ENCODE data around the gene CARD9. TPM values are rescaled to one million over a fixed set of nuclear protein-coding genes. Genes with fewer than 3 reads are reported as not detected.

CARD9 gene
- total RNA-seq, 4 donors from 2014 or later: 0.28 to 14.9 (median 0.64) TPM

DNA sequence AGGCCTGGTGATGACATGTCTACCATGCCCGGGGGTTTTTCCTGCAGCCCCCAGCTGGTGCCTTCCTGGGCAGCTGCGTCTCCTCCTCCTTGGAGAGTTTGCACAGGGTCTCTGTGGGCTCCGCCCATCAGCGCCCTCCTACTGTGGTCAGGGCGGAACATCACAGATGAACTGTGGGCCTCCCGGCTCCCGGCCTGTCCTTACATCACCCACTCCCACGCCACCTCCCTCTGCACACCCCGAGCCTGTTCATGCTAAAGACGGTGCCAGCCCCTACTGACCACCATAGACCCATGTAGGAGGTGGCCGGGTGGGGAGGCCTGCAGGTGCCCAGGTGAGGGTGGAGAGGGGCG, 33.5 kb downstream of the CARD9 start:
- Histone ChIP-seq H3K9me3 (no peaks in the 10 kb centered on the region), H3K36me3 (no peaks in the 10 kb centered on the region), H3K4me3 (no peak overlapping the region), H3K4me1 (peaks cover 0 to 22% (median 3%) of the 10 kb centered on the region in 4 donors), H3K27me3 (peaks cover 0 to 5% of the 10 kb centered on the region in 2 donors), H3K27ac (no peak overlapping the region)
- TF ChIP-seq, protein P1, sequence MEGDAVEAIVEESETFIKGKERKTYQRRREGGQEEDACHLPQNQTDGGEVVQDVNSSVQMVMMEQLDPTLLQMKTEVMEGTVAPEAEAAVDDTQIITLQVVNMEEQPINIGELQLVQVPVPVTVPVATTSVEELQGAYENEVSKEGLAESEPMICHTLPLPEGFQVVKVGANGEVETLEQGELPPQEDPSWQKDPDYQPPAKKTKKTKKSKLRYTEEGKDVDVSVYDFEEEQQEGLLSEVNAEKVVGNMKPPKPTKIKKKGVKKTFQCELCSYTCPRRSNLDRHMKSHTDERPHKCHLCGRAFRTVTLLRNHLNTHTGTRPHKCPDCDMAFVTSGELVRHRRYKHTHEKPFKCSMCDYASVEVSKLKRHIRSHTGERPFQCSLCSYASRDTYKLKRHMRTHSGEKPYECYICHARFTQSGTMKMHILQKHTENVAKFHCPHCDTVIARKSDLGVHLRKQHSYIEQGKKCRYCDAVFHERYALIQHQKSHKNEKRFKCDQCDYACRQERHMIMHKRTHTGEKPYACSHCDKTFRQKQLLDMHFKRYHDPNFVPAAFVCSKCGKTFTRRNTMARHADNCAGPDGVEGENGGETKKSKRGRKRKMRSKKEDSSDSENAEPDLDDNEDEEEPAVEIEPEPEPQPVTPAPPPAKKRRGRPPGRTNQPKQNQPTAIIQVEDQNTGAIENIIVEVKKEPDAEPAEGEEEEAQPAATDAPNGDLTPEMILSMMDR (IDR thresholded peaks at IDR 0.05): no peak
- TF ChIP-seq POLR2A (IDR thresholded peaks at IDR 0.05): no peak
- no peak for DNase-seq

DNA sequence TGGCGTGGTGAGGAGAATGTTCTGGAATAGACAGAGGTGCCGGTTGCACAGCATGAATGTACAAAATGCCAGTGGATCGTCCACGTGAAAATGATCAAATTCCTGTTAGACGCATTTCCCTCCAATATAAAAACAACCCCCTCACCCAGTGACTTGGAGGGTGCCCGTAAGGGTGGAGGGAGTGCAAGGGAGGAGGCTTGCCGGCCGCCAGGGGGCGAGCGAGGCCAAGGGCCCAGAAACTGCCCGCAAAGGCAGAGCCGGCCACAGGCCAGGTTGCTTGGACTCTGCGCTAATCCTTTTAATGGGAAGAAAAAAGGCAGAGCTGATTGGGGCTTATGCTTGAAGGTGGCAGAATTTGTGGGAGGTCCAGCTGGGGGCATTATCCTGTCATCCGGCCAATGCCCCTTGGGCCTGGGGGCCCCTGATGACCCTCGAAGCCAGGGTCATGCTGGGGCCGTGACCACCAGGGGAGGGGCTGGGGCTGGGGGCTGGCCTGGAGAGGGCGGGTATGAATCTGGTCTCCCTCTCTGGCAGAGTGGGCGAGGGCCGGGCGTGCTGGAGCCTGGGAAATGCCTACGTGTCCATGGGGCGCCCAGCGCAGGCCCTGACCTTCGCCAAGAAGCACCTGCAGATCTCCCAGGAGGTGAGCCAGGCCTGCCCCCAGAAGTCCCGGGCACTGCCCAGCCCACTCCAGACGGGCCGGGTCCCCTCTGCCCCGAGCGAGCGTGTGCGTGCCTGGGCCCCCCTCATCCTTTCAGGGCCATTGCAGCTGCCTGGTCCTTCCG, 34.1 kb downstream of the CARD9 start:
- no peak overlapping the region for H3K27ac ChIP-seq
- no peak for TF ChIP-seq POLR2A (IDR thresholded peaks at IDR 0.05)
- TF ChIP-seq, protein P1 (IDR thresholded peaks at IDR 0.05): peak; percentile 74 to 92 (median 84)
- no peak overlapping the region for H3K4me3 ChIP-seq
- no peaks in the 10 kb centered on the region for H3K9me3 ChIP-seq
- peak; percentile 47 to 85 (median 83) for DNase-seq
- peaks cover 0 to 22% (median 3%) of the 10 kb centered on the region in 4 donors for H3K4me1 ChIP-seq
- peaks cover 0 to 5% of the 10 kb centered on the region in 2 donors for H3K27me3 ChIP-seq
- no peaks in the 10 kb centered on the region for H3K36me3 ChIP-seq

DNA sequence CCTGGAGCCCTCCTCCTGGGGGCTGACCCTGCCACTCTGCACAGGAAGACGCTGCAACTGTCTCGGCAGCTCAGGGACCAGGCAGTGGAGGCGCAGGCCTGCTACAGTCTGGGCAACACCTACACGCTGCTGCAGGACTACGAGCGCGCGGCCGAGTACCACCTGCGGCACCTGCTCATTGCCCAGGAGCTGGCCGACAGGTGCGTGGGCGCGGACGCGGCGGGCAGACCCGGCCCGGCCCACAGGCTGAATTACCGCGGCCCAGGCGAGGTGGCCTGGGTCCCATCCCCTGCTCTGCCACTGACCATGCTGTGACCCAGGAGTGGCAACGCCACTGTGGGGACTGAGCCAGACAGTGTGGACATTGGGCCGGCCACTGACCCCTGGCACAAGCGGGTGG, 35.0 kb downstream of the CARD9 start:
- H3K36me3 ChIP-seq: no peaks in the 10 kb centered on the region
- H3K4me3 ChIP-seq: no peak overlapping the region
- H3K27me3 ChIP-seq: peaks cover 0 to 5% of the 10 kb centered on the region in 2 donors
- no peaks in the 10 kb centered on the region for H3K9me3 ChIP-seq
- H3K4me1 ChIP-seq: peaks cover 0 to 22% (median 3%) of the 10 kb centered on the region in 4 donors
- DNase-seq: no peak
- H3K27ac ChIP-seq: no peak overlapping the region
- no peak for TF ChIP-seq POLR2A (IDR thresholded peaks at IDR 0.05)
- TF ChIP-seq, protein P1 (IDR thresholded peaks at IDR 0.05): no peak

DNA sequence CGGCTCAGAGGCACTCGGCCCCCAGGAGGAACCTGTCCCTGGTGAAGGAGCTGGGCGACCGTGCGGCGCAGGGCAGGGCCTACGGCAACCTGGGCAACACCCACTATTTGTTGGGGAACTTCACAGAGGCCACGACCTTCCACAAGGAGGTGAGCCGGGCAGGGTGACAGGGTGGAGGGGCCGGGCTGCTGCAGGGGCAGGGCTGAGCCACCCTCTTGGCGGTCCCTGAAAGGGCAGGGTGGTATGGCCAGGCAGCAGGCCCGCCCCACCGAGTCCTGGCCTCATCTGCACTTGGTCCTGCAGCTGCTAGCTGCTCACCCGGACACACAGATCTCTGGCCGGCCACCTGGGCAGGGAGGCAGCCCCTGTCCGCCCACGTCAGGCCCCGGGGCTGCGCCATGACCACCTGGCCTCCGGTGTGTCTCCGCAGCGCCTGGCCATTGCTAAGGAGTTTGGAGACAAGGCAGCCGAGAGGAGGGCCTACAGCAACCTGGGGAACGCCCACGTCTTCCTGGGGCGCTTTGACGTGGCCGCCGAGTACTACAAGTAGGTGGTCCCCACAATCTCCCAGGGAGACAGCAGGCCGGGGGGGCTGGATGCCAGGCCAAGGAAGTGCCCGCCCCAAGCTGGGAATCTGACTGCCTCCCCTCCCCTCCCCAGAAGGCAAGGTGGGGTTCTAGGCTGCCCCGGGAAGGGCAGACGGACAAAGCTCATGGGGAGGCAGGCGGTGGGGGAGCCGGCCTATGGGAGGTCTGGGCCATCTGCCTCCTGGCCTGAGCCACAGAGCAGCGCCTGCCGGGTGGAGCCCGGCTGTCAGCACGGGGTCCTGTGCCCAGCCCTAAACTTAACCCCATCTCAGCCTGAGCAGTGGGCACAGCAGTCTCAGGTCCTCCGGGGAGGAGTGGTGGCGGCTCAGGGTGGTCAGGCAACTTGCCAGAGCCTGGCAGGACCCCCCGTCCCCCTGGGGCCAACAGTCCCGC, 35.8 kb downstream of the CARD9 start:
- TF ChIP-seq, protein P1 (IDR thresholded peaks at IDR 0.05): no peak

DNA sequence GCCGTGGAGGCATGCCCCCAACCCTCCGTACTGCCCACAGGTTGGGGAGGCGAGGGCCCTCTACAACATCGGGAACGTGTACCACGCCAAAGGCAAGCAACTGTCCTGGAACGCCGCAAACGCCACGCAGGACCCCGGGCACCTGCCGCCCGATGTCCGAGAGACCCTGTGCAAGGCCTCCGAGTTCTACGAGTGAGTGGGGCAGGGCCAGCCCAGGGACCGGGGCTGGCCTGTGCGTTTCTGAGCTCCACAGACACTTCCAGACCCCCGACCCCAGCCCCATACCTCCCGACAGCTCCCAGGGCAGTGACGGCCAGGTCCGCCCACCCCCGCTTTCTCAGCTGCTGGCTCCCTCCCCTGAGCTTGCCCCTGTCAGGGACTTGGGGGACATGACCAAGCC, 36.6 kb downstream of the CARD9 start:
- Histone ChIP-seq H3K9me3 (no peaks in the 10 kb centered on the region), H3K36me3 (no peaks in the 10 kb centered on the region), H3K27ac (peak overlapping the region in 1 of 4 donors; percentile 58), H3K4me1 (peaks cover 0 to 6% (median 0%) of the 10 kb centered on the region in 4 donors), H3K4me3 (no peak overlapping the region), H3K27me3 (no peaks in the 10 kb centered on the region)
- TF ChIP-seq, protein P1 (IDR thresholded peaks at IDR 0.05): no peak
- no peak for TF ChIP-seq POLR2A (IDR thresholded peaks at IDR 0.05)
- no peak for DNase-seq

More for the DNA sequence above, 35.8 kb downstream of the CARD9 start:
- Histone ChIP-seq H3K36me3 (no peaks in the 10 kb centered on the region), H3K27me3 (peaks cover 0 to 5% of the 10 kb centered on the region in 2 donors), H3K27ac (no peak overlapping the region), H3K4me1 (peaks cover 0 to 15% (median 2%) of the 10 kb centered on the region in 4 donors), H3K9me3 (no peaks in the 10 kb centered on the region), H3K4me3 (no peak overlapping the region)
- DNase-seq: no peak

All from Peyer's patch (tissue), 4 donors.